Kasumi-1 (cell line): ENCODE results near the gene USPL1.
"Not testable (repeated sequence)": the region's sequence is repeated elsewhere in the genome, so short reads cannot be mapped to it uniquely, and the experiment has no call there.

Source experiments
- DNase-seq, 2 experiments: peaks; one replicate each; lab custom pipeline; 2025; lab: John Stamatoyannopoulos, UW

The USPL1 gene

GRCh38 chr13:30616927-30617314 is 799 bp upstream of the USPL1 start:
- peak; percentile 72 to 75 for DNase-seq

DNA sequence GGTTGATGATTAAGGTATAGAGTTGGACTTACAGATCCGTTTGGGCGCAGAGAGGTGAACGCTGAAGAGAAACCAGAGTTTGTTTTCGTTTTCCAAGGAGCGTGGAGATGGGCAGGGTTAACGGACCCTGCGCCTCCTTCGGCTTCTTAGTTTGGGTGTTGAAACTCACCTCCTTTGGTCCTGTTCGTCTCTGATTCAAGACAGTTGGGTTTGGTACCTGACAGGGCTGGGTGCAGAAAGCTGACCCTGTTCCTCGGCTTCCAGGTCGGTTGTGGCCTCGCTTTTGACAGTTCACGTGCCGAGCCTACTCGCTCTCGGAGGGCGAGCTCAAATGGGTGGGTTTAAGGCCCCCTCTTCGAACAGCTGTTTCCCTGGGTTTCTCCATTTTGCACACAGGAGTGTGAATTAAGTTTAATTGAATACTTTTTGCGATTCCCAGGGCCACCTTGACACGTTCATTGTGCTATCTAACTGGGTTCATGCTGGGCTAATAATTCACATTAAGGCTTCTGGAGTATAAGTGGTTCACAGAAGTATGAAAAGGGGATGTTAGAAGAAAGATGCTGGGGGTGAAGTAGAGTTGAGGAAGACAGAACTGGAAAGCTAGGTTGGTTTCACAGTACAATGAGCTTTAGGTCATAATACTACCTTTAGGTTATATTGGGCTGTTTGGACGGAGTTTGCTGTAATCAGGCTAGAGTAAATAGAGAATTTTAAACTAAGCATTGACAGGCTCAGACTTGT is 638 bp downstream of the USPL1 start:
- DNase-seq: peak in 1 of 2 experiments; percentile 2

- peak in 1 of 2 experiments; percentile 0 for DNase-seq
Observed at GRCh38 chr13:30618930-30619279, 1.2 kb downstream of the USPL1 start.

GRCh38 chr13:30619731-30620130 is 2.0 kb downstream of the USPL1 start:
- DNase-seq: no peak

GRCh38 chr13:30620941-30621340 is 3.2 kb downstream of the USPL1 start:
- no peak for DNase-seq

- no peak for DNase-seq
Observed at GRCh38 chr13:30622551-30622950, 4.8 kb downstream of the USPL1 start.

GRCh38 chr13:30623392-30623791 is 5.7 kb downstream of the USPL1 start:
- DNase-seq: no peak

DNA sequence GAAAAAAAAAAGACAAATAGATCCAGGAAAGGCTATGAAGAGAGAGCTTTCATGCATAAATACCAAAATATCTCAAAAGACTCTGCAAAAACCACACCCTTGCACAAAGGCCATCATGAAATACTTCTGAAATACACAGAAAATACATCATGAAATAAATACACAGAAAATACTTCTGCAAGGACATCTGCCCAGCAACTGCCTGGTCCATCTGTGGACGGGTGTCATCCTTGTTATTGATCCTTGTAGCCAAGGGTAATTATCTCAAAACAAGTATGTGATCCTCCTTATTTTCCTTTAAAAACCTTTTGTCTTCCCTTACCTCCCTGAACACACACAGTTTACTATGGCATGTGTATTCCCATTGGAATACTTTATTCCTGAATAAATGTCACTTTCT is 6.9 kb downstream of the USPL1 start:
- DNase-seq: no peak

GRCh38 chr13:30629527-30629926 is 11.8 kb downstream of the USPL1 start:
- DNase-seq: no peak

- no peak for DNase-seq
Observed at GRCh38 chr13:30633861-30634260, 16.1 kb downstream of the USPL1 start.

DNA sequence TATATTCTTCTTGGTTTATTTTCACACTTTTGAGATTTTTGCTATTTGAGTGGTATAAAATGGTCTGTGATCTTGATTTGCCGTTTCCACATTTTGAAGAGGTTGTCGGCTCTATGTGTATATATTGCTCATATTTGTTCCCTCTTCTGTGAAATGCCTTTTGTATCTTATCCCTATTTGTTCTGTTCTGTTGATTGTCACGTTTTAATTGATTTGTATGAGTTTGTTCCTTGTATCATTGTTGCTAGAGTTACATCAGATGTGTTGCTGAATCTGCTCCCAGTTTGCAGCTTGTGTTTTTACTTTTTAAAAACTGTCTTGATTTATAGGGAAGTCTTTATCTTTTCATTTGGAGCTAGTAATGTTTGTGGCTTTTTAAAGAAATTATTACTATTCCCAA is 17.1 kb downstream of the USPL1 start:
- DNase-seq: no peak

DNA sequence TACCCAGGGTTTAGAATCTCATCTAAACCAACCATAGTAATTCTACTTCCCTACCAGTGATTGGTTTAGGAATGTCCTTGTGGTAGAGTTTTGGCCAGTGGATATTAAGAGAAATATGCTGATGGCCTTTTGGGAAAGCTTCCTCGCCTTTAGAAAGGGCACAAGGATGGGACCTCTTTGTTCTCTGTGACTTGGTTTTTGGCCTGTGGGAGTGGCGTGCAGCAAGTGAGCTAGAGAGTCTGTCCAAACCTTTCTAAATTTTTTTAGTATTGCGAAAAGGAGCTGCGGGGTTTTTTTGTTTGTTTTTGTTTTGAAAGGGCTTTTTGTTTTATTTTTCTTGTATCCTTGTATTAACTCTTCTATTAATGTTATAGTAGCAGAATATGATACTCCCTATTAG is 20.6 kb downstream of the USPL1 start:
- DNase-seq: no peak

DNA sequence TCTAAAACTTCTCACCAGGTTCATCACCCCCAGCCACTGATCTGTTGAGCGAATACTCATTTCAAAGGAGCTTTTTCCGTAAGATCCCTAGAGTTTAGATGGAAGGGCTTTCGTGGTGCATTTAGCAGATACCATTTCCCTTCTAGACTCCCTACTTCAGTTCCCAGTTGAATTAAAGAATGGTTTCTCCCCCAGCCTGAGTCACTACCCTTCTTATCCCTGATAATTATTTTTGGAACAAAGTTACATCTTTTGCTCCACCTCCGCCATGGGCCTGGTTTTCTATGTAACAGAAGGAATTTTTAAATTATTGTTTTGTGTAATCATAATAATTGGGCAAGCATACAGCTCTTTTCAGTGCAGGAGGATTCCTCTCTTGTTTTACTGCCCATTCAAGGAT is 22.0 kb downstream of the USPL1 start:
- DNase-seq: no peak

DNA sequence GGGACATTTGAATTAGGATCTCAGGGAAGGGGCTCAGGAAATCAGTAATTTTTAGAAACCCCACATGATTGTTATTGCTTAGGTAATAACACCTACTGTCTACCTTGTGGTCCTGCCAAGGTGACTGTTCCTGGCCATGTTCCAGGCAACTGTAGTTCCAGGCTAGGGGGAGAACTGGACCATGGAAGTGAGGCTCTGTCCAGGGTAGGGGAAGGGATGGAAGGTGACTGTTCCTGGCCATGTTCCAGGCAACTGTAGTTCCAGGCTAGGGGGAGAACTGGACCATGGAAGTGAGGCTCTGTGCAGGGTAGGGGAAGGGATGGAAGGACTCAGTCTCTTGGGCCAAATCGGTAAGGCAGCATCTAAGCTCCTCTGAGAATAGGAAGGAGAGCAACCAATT is 23.5 kb downstream of the USPL1 start:
- DNase-seq: not testable (repeated sequence)

DNA sequence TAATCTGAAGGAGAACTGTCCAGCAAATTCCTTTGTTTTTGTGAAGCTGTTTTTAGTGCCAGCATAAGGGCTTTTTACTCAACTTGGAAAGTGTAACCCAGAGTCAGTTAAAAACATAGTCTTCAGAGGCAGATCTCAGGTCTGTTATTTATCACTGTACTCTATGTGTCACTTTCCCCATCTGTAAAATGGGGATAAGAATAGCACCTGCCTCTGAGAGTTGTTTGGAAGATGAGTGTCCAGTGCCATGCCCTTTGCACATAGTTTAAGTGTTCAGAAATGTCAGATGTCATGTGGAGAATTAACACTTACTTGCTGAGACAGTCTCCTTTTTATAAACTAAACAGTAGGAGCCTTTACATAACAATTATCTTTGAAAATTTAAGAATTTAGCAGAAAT is 27.9 kb downstream of the USPL1 start:
- no peak for DNase-seq

DNA sequence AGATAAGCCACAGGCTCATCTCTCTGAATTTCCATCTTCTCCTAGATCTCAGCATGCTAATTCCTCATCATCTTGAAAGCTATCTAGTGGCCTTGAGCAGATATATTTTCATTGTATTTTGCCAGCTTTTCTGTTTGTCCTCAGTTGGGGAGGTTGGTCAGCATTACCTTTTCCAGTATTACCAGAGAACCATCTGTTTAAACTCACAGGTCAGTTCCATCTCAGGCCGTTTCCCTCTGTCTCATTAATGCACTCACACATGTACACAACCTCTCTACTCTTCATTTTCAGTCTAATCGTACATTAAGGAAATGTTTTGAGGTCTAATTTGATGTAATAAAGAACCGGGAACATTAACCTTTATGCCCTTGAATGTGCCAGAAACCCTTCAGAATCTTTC is 29.7 kb downstream of the USPL1 start:
- DNase-seq: no peak

GRCh38 chr13:30647824-30648521 is 30.3 kb downstream of the USPL1 start:
- no peak for DNase-seq

- DNase-seq: no peak
Observed at GRCh38 chr13:30648522-30649012, 30.8 kb downstream of the USPL1 start.

DNA sequence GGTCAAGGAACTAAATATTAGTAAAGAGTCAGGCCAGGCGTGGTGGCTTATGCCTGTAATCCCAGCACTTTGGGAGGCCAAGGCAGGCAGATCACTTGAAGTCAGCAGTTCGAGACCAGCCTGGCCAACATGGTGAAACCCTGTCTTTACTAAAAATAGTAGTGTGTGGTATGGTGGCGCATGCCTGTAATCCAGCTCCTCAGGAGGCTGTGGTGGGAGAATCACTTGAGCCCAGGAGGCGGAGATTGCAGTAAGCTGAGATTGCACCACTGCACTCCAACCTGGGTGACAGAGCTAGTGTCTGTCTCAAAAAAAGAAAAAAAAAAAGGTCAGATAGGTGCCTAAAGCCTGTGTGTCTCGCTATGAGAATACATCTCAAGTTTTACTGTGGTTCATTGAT is 33.9 kb downstream of the USPL1 start:
- not testable (repeated sequence) for DNase-seq

GRCh38 chr13:30652746-30653386 is 35.1 kb downstream of the USPL1 start:
- DNase-seq: no peak

GRCh38 chr13:30654430-30654829 is 36.7 kb downstream of the USPL1 start:
- DNase-seq: no peak

DNA sequence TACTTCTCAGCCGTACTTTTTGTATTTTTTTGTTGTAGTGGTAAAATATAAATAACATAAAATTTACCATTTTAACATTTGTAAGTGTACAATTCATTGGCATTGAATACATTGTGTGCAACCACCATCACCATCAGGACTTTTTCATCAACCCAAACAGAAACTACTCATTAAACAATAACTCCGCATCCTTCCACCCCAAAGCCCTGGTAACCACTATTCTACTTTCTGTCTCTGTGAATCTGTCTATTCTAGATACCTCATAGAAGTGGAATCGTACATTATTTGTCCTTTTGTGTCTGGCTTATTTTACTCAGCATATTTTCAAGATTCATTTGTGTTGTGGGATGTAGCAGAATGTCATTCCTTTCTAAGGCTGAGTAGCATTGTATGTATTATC is 38.5 kb downstream of the USPL1 start:
- no peak for DNase-seq

- DNase-seq: no peak
Observed at GRCh38 chr13:30659980-30660379, 42.3 kb downstream of the USPL1 start.
